ENCODE results near the gene NUP160. TPM values are rescaled to one million over a fixed set of nuclear protein-coding genes. Genes with fewer than 3 reads are reported as not detected.

The NUP160 gene
- total and polyA plus RNA-seq, 2 of the 4 experiments (the other 2 are of a cell fraction): 12.5 to 35.0 TPM

DNA sequence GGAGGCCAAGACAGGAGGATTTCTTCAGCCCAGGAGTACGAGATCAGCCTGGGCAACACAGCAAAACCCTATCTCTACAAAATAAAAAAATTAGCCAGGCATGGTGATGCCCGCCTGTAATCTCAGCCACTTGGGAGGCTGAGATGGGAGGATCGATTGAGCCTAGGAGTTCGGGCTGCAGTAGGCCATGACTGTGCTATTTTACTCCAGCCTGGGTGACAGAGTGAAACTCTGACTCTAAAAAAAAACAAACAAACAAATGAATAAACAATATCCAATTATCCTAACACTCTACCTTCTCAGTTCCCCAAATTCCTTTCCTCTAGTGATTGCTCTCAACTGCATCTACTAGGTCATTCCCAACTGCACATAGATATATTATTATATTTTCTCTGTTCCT, 5.4 kb downstream of the NUP160 start:
- Histone ChIP-seq H3K4ac (ENCODE audit: low read depth, low read length) (no peak overlapping the region), H3K4me3 (ENCODE audit: insufficient read depth, low read depth, low read length) (no peak overlapping the region), H3K18ac (ENCODE audit: low read depth, low read length) (no peak overlapping the region), H3K9ac (ENCODE audit: low read depth, low read length) (no peak overlapping the region), H2AFZ (replicated peaks; ENCODE audit: low read length, poor library complexity) (no peak overlapping the region), H4K8ac (ENCODE audit: low read depth in 2 of 2, low read length in 2 of 2) (no peak overlapping the region), H3K79me1 (ENCODE audit: low read depth in 1 of 2, low read length in 2 of 2) (peaks cover 32 to 68% of the 10 kb centered on the region in 2 experiments), H4K5ac (ENCODE audit: low read depth, low read length) (no peak overlapping the region), H3K4me1 (ENCODE audit: control insufficient read depth, insufficient read depth, low read length) (no peaks in the 10 kb centered on the region), H4K91ac (ENCODE audit: insufficient read depth, low read depth, low read length) (no peak overlapping the region), H3K9me1 (ENCODE audit: insufficient read depth, low read length) (peaks cover 7% of the 10 kb centered on the region), H3K27me3 (ENCODE audit: control insufficient read depth, insufficient read depth, low read length) (no peaks in the 10 kb centered on the region), H3K36me3 (ENCODE audit: control insufficient read depth, insufficient read depth, low read length) (peaks cover 41% of the 10 kb centered on the region), H2BK15ac (ENCODE audit: low read depth, low read length) (no peak overlapping the region), H2BK5ac (ENCODE audit: low read depth, low read length, poor library complexity, severe bottlenecking) (no peak overlapping the region), H2BK20ac (ENCODE audit: low read depth, low read length) (no peak overlapping the region), H2BK120ac (ENCODE audit: low read depth, low read length) (no peak overlapping the region), H3K4me2 (ENCODE audit: low read depth, low read length) (no peak overlapping the region), H3K27ac (ENCODE audit: insufficient read depth, low read length) (no peak overlapping the region), H3K23ac (ENCODE audit: low read depth, low read length) (no peak overlapping the region), H2AK9ac (replicated peaks; ENCODE audit: low read depth, low read length, poor library complexity) (no peak overlapping the region), H3K14ac (replicated peaks; ENCODE audit: low read depth, low read length) (no peak overlapping the region), H3K56ac (ENCODE audit: extremely low read depth, insufficient read depth, low read length) (no peak overlapping the region), H2AK5ac (ENCODE audit: low read depth, low read length) (no peak overlapping the region), H3K9me3 (ENCODE audit: control insufficient read depth, insufficient read depth, low read length) (no peaks in the 10 kb centered on the region), H4K20me1 (ENCODE audit: insufficient read depth, low read length) (0 out of 2 replicates have a peak, but pooled peaks cover 3% of the 10 kb centered on the region)
- BruUV-seq (replicated peaks): no TSS peak
- ATAC-seq (ENCODE audit: low read depth): no peak
- DNase-seq: no peak
- dilution Hi-C loops (cut with HindIII; ENCODE audit: low sequenced_read_pairs, unreplicated experiment) (no loop called here), intact Hi-C loops (cut with micrococcal nuclease) (no loop called here), in situ Hi-C loops (cut with MboI; ENCODE audit: low sequenced_read_pairs) (no loop called here)
- no CpG with 5 or more reads among the region's 4 CpGs for WGBS, 2 experiments (ENCODE audit: extremely low coverage in 2 of 2, insufficient read length in 1 of 2)
- ChIA-PET POLR2A (ENCODE audit: unreplicated experiment) (no interaction called here), CTCF (no interaction called here)
- TF ChIP-seq, protein P1, sequence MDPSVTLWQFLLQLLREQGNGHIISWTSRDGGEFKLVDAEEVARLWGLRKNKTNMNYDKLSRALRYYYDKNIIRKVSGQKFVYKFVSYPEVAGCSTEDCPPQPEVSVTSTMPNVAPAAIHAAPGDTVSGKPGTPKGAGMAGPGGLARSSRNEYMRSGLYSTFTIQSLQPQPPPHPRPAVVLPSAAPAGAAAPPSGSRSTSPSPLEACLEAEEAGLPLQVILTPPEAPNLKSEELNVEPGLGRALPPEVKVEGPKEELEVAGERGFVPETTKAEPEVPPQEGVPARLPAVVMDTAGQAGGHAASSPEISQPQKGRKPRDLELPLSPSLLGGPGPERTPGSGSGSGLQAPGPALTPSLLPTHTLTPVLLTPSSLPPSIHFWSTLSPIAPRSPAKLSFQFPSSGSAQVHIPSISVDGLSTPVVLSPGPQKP (IDR thresholded peaks at IDR 0.05; ENCODE audit: borderline replicate concordance, low read depth, low read length): no peak
- peak; percentile 40; the same call in 1 of the 2 replicates for TF ChIP-seq NFE2L2 (IDR thresholded peaks at IDR 0.05; ENCODE audit: low read depth, low read length)
